Gastrocnemius medialis (tissue), 4 donors: ENCODE results near the gene SRP9.

Experiments
- CTCF ChIP-seq, 5 experiments: fragments of 450-650 bp in 3 of 5; fragments of 200-600 bp in 2 of 5; sonication (generic) in 2 of 5; IDR thresholded peaks in 4 of 5; conservative IDR thresholded peaks in 1 of 5; 1 replicate in 4 of 5; 2 replicates in 1 of 5; pipeline ENCODE4 v1.5.1; 2016 to 2019; ENCODE audit warnings: antibody characterized with exemption in 5 of 5, mild to moderate bottlenecking in 3 of 5, moderate library complexity in 3 of 5
- POLR2A ChIP-seq, 2 donors: fragments of 450-650 bp; IDR thresholded peaks; one replicate each; pipeline ENCODE4 v1.6.1; 2017; ENCODE audit warnings: antibody characterized with exemption in 2 of 2, mild to moderate bottlenecking in 2 of 2, moderate library complexity in 2 of 2

DNA sequence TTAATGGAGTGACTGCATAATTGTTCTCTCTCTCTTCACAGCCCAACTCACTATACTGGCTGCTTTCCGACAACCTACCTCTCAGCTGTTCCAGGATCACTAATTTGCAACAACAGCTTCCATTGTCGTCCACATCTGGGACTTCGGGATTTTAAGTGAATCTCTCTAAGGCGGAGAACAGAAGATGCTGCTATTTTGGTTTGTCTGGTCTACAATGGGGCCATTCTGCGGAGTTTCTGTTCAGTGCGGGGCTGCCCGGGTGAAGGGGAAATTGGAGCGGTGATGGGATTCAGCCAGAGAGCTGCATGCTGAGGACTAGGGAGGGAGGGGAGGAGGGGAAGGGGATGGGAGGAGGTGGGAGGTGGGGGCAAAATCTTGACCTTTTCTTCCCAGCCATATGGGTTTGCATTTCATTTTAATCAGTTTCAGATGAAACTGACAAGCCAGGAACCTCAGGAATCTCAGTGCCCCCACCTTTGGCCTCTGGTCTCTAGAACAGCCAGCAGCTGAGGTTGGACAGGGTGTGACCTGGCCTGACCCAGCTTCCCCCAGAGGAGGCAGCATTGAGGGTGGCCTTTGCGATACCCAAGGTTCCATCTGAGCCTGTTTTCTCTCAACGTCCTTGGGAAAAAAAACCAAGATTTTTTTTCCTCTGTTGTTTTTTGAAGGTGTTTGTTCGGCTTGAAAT lies 6.9 kb upstream of the SRP9 start:
- TF ChIP-seq CTCF (IDR thresholded peaks at IDR 0.05 in 4 of 5, conservative IDR thresholded peaks at IDR 0.05 in 1 of 5) (no peak), POLR2A (IDR thresholded peaks at IDR 0.05) (no peak)
